ENCODE data around the gene UNK.
"Not testable (repeated sequence)": the region's sequence is repeated elsewhere in the genome, so short reads cannot be mapped to it uniquely, and the experiment has no call there.

UNK gene

GRCh38 chr17:75869282-75870141 is 84.9 kb downstream of the UNK start:
- DNase-seq (ENCODE audit: low spot score) = no peak
- TF ChIP-seq CTCF (IDR thresholded peaks at IDR 0.05; ENCODE audit: extremely low read depth, missing control alignments) = no peak

- not testable (repeated sequence) for DNase-seq (ENCODE audit: low spot score)
Measured at GRCh38 chr17:75870228-75870627, 85.6 kb downstream of the UNK start.

GRCh38 chr17:75872434-75873351 is 88.1 kb downstream of the UNK start:
- no peak for TF ChIP-seq CTCF (IDR thresholded peaks at IDR 0.05; ENCODE audit: extremely low read depth, missing control alignments)
- DNase-seq (ENCODE audit: low spot score) = no peak

GRCh38 chr17:75873587-75874322 is 89.1 kb downstream of the UNK start:
- DNase-seq (ENCODE audit: low spot score) = no peak
- TF ChIP-seq CTCF (IDR thresholded peaks at IDR 0.05; ENCODE audit: extremely low read depth, missing control alignments) = no peak

GRCh38 chr17:75874323-75875181 is 89.9 kb downstream of the UNK start:
- TF ChIP-seq CTCF (IDR thresholded peaks at IDR 0.05; ENCODE audit: extremely low read depth, missing control alignments) = no peak

More at GRCh38 chr17:75874323-75875181, 89.9 kb downstream of the UNK start:
- peak; percentile 5 for DNase-seq (ENCODE audit: low spot score)
